HG02870 (cell line): ENCODE results near the gene B4GALNT3.
"Not testable (repeated sequence)": the region's sequence is repeated elsewhere in the genome, so short reads cannot be mapped to it uniquely, and the experiment has no call there.

Experiments used
- ATAC-seq: cut with Tn5 transposase; IDR thresholded peaks from one replicate; pipeline ENCODE4 v1.9.1; 2021; ENCODE audit warnings: mild to moderate bottlenecking, moderate library complexity; ENCODE audit not compliant: unreplicated experiment

Gene B4GALNT3

DNA sequence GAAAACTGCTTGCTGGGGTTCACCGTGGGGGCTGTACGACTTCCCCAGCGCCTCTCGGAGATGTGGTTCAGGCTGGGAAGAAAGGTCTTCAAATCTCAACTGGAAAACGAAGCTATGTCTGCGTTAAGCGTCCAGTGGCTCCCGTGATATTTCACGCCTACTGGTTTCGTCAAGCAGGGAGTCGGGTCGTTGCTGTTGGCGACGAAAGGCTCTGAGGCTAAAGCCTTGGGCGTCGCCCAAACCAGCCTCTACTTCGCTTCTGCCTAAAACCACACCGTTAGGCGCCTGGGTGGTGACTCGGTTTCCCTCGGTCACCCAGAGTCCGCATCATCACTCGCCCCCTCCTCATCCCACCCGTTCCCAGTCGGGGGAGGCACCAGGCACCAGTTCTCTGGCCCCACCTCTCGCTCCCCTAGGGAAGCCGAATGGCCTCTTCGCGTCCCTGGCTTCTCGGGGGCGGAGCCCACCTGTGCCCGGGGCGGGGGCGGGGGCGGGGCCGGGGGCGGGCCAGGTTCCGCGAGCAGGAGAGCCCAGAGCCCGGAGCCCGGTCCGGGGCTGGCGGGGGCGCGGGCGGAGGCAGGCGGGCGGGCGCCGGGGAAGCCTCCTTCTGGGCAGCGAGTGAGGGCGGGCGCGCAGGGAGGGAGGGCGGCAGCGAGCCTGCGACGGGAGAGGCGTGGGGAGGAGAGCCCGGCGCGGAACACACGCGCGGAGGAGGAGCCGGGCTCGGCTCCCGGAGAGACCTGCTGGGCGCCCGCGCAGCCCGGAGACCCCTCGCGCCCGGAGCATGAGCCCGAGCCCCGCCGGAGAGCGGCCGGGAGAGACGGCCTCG lies at the start of gene B4GALNT3:
Gene B4GALNT3, plus strand, starts transcription at position 510 of the 829 bp plus-strand sequence. CDS start 438 bp downstream, outside the sequence.
- ATAC-seq, result no peak

DNA sequence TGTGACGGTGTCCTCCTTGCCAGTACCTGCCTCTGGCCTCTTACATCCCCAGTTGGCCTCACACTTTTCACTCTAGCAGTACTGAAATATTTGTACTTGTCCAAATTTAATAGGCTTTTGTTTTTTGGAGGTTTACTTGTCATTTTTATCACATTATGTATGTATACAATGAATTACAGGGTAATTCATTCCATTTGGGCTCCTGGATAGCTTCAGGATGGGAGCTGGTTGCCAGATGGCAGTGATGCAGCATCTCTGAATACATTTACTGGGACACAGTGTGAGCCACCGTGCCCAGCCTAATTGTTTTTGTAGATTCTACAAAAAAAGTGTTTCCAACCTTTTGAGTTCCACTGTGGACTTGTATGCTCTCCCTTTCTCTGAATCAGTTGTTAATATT lies 44.9 kb upstream of the B4GALNT3 start:
- ATAC-seq, result no peak

DNA sequence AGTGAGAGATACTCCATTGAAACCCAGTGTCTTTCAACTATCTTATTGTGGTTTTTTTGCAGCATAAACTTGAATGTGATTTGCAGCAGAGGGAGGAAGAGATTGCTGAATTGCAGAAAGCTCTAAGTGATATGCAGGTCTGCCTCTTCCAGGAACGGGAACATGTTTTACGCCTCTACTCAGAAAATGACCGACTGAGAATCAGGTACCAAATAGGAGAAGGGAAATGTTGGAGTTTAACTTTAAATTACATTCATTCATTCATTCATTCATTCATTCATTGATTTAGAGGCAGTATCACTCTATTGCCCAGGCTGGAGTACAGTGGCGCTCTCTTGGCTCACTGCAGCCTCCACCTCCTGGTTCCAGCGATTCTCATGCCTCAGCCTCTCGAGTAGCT lies 41.3 kb upstream of the B4GALNT3 start:
- ATAC-seq, result no peak

GRCh38 chr12:422526-422925 lies 37.2 kb upstream of the B4GALNT3 start:
- no peak for ATAC-seq

DNA sequence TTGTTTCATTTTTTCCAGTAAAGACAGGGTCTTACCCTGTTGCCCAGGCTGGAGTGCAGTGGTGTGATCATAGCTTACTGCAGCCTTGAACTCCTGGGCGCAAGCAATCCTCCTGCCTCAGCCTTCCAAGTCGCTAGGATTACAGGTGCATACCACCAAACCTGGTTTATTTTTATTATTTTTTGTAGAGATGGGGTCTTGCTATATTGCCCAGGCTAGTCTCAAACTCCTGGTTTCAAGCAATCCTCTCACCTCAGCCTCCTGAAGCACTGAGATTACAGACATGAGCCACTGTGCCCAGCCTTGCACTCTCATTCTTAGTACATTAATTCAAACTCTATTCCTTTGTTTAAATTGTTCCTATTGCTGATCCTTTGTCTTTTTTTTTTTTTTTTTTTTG lies 24.0 kb upstream of the B4GALNT3 start:
- ATAC-seq, result not testable (repeated sequence)

- no peak for ATAC-seq
Observed at GRCh38 chr12:442235-442884, 17.4 kb upstream of the B4GALNT3 start.

DNA sequence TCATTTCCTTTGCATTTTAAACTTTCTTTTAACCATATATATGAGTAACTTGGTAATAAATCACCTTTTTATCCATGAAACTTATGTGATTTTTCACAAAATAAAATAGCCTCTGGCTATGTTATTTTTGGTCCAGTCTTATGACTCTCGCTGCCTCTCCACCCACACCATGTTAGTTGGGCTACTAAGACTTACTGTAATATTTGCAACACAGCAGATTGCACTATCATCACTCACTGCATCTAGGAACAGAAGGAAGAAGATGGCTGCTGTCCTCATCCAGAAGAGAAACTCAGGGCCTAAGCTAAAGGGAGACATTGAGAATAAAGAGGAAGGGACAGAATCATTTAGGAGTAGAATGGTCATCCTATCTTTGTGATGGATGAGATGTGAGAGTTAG lies 12.6 kb upstream of the B4GALNT3 start:
- no peak for ATAC-seq

DNA sequence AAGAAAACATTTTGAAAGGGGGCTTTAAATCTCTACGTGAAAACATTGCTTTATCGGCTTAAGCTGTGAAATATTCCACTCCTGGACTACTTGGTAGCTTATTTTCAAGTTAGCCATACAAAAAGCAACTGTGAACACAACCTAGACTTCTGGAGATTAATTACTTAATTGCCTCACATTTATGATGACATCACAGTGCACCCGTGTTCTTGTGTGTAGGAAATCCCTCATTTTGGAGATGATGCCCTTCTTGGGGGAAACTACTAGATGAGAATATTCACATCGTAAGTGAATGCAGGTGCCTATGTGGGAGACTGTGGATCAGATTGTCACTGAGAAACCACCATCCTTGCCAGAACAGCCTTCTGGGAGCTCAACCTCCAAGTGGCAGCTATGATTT lies 10.5 kb upstream of the B4GALNT3 start:
- no peak for ATAC-seq

DNA sequence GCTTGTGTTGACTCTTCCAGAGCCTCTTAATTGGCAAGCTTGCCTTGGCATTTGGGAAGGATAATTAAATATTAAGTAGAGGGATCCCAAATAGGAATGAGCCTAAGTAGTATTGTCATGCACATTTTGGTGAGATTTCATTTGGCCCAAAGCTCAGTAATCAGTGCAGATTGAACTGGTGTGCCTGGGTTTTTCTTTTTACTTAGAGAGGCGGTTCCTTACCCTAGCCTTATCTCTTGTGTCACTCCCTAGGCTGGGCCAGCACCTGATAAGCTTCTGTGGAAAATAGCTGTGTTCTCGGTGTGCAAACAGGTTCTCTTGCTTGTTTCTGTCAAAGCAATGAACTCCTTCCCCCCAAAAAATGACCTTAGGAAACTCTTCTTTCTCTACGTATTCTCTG lies 9.3 kb upstream of the B4GALNT3 start:
- no peak for ATAC-seq

- ATAC-seq, result no peak
Observed at GRCh38 chr12:452667-453210, 7.0 kb upstream of the B4GALNT3 start.

GRCh38 chr12:454833-455232 lies 4.9 kb upstream of the B4GALNT3 start:
- no peak for ATAC-seq

GRCh38 chr12:455821-456220 lies 3.9 kb upstream of the B4GALNT3 start:
- no peak for ATAC-seq

GRCh38 chr12:457676-458075 lies 2.1 kb upstream of the B4GALNT3 start:
- no peak for ATAC-seq

DNA sequence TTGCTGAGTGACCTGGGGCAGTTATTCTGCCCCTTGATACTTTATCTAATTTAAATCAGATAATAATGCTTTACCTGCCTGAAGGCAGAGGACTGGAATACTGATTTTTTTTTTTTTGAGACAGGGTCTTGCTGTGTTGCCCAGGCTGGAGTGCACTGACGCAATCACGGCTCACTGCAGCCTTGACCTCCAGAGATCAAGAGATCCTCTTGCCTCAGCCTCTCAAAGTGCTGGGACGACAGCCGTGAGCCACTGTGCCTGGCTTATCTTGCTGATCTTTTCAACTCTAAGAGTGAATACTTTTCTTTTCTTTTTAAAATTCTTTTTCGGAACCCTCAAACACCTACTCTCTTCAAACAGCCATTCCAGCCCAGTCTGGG lies 699 bp upstream of the B4GALNT3 start:
- no peak for ATAC-seq

DNA sequence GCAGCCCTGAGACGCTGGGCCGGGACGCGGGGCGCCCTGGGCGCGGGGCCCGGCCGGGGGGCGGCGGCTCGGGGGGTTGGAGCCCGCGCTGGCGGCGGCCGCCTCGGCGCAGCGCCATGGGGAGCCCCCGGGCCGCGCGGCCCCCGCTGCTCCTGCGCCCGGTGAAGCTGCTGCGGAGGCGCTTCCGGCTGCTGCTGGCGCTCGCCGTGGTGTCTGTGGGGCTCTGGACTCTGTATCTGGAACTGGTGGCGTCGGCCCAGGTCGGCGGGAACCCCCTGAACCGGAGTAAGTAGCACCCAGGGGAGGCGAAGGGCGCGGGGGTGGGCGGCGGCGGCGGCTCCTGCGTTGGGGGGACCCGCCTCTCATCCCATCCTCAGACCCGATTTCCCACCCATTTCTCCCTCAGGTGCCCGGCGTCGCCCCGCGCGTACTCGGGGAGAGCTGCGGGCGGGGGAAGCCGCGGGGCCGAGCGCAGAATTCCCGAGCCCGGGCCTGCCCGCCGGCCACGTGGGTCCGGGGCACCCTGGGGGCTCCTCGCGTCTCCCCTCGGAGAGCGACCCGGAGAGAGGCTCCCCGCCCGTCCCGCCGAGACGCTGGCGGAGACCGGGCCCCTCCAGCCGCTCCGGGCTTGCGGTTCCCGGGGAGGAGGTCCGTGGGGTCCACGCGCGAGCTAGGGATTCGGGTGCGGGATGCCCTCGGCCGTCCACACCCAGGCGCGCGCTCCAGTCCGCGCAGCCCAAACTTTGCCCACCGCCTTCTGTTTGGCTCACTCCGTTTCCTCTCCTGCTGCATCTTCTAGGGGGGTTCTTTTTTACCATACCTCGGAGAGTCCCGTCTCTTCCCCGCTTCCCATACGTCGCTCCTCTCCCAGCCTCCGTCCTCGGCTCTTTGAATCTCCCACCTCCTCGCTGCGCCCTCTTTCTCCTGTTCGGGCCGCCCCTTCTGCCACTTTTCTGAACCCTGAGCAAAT lies 807 bp downstream of the B4GALNT3 start:
- ATAC-seq, result no peak

- ATAC-seq, result no peak
Observed at GRCh38 chr12:461425-461824, 1.7 kb downstream of the B4GALNT3 start.

DNA sequence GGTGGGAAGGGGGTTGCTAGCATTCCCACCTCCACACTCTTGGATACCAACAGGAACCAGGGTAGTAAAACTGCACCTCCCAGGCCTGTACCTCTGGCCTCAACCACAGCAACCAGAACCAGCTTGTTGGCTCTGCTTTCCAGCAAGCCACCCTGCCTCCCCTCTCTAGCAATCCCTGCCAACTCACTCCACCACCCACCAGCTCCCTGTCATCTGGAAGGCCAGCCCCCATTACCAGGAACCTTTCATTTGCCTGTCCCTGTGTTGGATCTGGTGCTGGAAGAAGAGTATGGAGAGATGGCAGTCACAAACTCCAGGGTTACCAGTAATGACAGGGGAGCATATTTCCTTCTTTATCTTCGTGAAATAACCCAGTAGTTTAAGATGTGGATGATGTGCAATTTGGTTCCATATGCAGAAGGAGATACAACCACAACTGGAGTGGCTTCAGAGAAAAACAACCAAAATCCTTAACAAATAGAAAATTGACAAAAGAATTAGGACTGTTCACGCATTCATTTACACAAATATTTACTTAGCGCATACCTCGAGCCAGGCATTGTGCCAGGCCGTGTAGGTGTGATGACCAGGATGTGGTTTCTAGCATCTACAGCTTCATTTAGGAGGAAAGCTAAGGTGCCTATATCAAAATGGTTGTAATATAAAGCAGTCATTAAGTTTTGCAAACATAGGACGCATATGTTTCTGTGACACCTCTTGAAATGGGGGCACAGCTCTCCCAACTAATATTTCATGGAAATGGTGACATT lies 3.4 kb downstream of the B4GALNT3 start:
- no peak for ATAC-seq

GRCh38 chr12:464484-465267 lies 4.9 kb downstream of the B4GALNT3 start:
- ATAC-seq, result no peak

GRCh38 chr12:466039-466438 lies 6.3 kb downstream of the B4GALNT3 start:
- no peak for ATAC-seq
